Posterior vena cava (tissue), 2 donors: ENCODE data around the gene ZNF30. TPM values are rescaled to one million over a fixed set of nuclear protein-coding genes. Genes with fewer than 3 reads are reported as not detected.
"Not testable (repeated sequence)": the region's sequence is repeated elsewhere in the genome, so short reads cannot be mapped to it uniquely, and the experiment has no call there.

ENCODE experiments used
- DNase-seq: peaks from one replicate; pipeline ENCODE4 v3.0.0-alpha.2; 2020; ENCODE audit warnings: low spot score
- intact Hi-C, 2 donors: fragments of 100-400 bp; cut with DNase I; formaldehyde crosslinking; loops; one replicate each; pipeline versions ENCODE4 v1.14.1 to v1.14.2; 2022 to 2023
- total RNA-seq, 2 donors: library from RNA; stranded (reverse); fragmentation: NEBNext Ultra II Directional; extraction: Animal tissue kit (Norgen Biotek cat#: 25700); gene quantifications; one replicate each; pipeline ENCODE4 v1.2.1, GENCODE V29; 2021
- donor health status: DM: yes; HTN: yes; CAD: no.
- donor health status: DM: yes; HTN: yes; CAD: no.

Gene ZNF30
- total RNA-seq, 2 donors from 2014 or later, result 2.2 to 3.4 TPM

DNA sequence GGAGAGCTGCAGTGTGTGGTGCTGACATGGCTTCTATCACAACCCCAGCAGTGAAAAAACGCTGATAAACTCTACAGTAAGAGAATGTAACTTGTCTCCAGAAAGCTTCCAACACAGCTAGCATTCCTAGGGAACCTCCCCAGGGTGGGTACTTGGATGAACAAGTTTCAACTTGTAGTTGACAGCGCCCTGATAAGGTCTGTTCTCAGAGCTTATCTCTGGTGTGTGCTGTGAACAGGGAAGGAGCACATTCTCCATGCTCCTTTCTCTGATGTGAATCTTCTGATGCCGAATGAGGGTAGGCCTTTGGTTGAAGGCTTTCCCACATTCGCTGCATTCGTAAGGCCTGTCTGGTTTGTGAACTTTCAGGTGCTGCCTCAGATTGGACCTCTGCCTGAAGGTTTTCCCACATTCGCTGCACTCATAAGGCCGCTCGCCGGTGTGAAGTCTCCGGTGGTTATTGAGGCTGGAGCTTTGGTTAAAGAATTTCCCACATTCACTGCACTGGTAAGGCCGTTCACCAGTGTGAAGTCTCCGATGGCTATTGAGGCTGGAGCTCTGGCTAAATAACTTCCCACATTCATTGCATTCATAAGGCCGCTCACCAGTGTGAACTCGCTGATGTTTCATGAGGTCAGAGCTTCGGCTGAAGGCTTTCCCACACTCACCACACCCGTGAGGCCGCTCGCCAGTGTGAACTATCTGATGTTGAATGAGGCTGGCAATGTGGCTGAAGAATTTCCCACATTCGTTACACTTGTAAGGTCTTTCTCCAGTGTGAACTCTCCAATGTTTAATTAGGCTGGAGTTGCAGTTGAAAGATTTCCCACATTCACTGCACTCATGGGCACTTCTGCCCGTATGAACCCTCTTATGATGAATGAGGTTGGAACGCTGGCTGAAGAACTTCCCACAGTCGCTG lies 31.4 kb downstream of the ZNF30 start:
- DNase-seq, result no peak
- intact Hi-C loops, result no loop called here

DNA sequence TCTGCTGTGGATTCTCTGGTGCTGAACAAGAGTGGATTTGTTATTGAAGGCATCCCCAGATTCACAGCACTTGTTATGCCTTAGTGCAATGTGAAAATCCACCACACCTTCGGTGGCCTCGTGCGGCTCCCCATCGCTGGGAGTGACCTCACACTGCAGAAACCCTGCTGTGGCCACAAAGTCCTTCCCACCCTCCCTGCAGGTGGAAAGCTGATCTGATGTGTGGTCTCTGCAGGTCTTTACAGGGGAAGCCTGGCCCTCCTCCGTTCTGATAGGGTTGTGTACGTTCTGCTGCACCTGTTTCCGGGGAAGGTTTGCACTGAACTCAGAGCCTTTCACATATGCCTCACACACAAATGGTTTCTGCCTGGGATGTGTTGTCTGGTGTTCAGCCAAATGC lies 32.3 kb downstream of the ZNF30 start:
- intact Hi-C loops, result no loop called here
- DNase-seq, result no peak

GRCh38 chr19:34960103-34960805 lies 33.6 kb downstream of the ZNF30 start:
- intact Hi-C loops, result no loop called here
- DNase-seq, result no peak

DNA sequence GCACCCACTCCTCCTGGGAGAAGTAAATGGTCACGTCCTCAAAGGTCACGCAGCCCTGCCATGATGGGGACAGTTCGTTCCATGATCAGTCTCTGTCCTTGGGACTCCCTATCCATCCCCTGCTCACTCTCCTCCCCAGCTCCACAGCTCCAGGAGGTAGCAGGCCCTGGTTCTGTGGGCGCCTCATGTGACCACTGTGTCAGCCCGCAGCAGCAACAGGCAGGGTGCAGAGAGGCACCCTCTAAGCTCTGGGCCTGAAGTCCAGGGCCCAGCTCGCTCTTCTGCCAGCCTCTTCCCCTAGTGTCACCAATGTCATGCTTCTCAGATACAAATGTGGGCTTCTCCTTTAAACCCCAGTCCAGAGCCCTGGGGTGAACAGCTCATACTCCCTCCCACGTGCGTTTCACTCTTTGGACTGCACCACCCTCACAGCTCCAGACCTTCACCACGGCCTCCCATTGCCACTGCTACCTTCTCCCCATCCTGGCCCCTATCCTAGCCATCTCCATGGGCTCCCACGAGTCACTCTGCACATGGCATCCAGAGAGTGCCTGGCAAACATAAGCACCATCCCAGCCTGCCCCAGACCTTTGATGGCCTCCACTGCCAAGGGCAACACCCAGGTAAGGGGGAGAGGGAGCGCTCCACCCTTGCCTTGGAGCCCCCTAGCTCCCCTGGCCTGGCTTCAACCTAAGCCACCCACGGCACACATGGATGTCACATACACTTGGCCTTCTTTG lies 34.4 kb downstream of the ZNF30 start:
- intact Hi-C loops, result no loop called here
- DNase-seq, result no peak

DNA sequence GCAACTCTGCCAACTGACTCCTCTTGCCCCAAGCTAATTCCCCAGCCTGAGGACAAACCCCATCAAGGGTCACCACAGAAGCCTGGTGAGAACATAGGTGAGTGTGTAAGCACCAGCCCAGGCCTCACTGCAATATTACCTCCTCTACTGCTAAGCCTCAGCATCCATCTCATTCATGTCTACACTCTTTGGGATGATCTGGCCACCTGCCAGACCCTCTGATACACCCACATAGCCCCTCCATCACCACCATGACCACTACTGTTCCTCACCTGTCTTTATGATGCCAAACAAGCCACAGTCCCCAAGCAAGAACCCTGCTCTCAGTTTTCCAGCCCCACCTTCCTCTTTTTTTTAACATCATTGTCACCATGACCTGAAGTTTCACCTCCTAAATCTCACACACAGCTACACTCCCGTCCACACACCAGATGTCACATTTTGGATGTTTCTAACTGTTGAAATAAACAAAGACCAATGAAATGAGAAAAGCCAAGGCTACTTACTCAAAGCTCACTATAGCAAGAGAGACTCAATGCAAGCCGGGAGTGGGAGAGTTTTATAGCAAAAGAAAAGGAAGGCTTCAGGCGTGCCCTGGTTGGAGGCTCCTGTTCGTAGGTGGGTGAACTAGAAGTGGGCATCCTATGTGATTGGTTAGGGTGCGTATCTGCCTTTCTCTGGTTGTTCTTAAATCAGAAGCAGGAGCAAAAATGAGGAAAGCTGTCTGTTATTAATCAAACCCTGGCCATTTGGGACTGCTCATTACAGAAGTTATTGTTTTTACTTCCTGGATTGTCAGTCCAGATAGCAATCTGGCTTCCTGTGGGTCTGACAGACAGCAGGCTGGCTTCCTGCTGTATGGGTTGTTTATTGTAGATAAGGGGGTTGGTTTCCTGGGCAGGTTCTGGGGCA lies 35.3 kb downstream of the ZNF30 start:
- intact Hi-C loops, result no loop called here
- DNase-seq, result no peak

DNA sequence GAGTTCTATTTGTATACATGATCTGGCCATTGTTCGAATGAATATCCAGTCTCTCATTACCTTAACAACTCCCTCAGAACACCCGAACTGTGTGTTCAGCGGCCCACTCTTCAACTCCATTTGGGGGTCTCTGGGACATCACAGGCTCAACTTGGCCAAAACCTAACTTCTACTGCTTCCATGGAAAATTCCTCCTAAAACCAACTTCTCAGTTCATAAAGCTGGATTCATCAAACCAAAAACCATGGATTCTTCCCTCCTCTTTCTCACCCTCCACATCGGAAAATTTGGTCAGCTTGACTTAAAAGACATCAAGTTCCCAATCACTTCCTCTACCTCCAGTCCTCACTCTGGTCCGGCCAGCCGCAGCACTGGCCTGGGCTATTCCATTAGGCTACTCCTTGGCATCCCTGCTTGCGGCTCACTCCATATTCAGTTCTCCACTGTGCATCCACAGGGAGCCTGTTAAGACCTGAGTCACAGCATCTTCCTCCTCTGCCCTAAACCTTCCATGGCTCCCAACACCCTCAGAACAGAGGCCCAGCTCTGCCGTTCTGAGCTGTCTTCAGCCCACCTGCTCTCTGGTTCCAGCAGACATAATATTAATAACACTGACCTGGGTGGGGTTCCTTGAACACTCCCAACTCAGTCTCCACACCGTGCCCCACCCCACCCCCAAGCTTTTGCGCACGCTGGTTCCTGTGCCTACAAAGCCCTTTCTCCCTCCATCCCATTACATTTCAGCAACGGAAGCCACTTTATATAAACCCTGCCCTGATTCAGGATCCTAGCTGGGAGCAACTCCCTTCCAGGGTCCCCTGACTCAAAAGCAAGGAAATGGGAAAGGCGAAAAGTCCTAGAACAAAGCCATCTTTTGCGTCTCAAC lies 36.2 kb downstream of the ZNF30 start:
- intact Hi-C loops, result no loop called here
- no peak for DNase-seq

- intact Hi-C loops, result no loop called here
- DNase-seq, result peak; percentile 88
Observed at GRCh38 chr19:34963573-34964406, 37.1 kb downstream of the ZNF30 start, which contains the start of gene ZNF792. Gene ZNF792 (minus strand): TSS chr19:34964229. CDS start chr19:34963662, 567 bp downstream.

GRCh38 chr19:34964598-34964997 lies 37.9 kb downstream of the ZNF30 start:
- DNase-seq, result no peak
- intact Hi-C loops, result no loop called here

DNA sequence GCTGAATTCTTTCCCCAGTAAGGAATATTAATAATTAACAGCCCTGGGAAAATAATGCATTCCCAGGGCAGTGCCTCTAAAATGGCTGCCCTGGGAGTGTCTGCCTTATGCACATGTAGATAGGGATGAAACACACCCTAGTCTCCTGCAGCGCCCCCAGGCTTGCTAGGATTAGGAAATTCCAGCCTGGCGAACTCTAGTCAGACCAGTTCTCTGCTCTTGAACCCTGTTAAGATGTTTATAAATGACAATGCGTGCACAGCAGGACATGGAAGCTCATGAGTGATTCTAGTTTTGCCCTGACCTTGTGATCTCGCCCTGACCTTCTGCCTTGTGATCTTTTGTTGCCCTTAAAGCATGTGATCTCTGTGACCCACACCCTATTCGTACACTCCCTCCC lies 38.8 kb downstream of the ZNF30 start:
- intact Hi-C loops, DNase-seq: not testable (repeated sequence)

DNA sequence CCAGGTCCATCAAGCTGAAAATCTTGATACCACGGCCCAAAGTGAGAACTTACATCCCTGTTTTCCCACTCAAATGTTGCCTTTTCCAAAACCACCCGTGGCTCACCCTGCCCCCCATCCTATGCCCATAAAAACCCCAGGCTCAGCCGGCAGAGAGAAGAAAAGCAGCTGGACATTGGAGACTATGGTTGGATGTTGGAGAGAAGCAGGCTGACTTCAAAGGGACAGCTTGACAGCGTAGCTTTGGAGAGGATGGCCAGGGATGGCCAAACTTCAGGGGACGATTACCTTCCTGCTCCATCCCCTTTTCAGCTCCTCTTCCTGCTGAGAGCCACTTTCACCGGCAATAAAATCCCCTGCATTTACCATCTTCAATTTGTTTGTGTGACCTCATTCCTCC lies 40.8 kb downstream of the ZNF30 start:
- no peak for DNase-seq
- intact Hi-C loops, result no loop called here

- intact Hi-C loops, result loop anchor here in 1 of 2 donors (5.0 kb wide), 1 partner anchor 43 kb away; no protein-coding TSS in a partner anchor
- DNase-seq, result no peak
Observed at GRCh38 chr19:34969721-34970120, 43.0 kb downstream of the ZNF30 start.

GRCh38 chr19:34970185-34970780 lies 43.6 kb downstream of the ZNF30 start:
- DNase-seq, result not testable (repeated sequence)
- intact Hi-C loops, result loop anchor here in 1 of 2 donors (5.0 kb wide), 1 partner anchor 42 kb away; no protein-coding TSS in a partner anchor

DNA sequence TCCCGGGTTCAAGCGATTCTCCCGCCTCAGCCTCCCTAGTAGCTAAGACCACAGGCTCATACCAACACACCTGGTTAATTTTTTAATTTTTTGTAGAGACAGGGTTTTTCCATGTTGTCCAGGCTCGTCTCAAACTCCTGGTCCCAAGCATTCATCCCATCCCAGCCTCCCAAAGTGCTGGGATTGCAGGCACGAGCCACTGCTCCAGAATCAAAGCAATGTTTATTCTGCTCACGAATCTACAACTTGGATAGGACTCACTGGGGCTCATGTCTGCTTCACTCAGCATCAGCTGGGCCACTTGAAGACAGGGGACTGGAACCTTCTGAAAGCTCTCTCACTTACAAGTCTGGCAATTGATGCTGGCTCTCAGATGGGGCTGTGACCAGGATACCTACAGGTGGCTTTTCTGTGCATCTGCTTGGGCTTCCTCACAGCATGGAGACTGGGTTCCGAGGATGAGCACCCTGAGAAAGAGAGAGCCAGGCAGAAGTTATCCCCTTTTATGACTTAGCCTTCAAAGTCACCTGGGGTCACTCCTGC lies 45.5 kb downstream of the ZNF30 start:
- intact Hi-C loops, result loop anchor here (2.0 to 5.0 kb wide), 2 partner anchors 40 to 43 kb away; no protein-coding TSS in a partner anchor
- DNase-seq, result no peak

DNA sequence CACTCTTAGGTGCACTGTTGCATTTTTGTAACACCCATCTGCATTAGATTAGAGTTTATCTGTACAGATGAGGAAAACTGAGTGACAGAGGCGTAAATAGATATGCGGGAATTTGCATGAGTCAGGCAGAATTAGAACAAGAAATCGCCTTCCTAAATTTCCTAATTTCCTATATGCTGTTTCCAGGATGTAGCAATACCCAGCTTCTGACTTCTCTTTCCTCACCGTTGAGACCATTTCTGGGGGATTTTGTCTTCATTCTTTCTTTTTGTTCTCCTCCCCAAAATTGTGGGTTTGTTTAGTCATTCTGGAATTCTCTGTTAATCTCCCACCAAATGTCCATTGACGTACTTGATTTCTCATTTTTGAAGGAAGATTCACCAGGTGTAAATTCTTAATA lies 47.9 kb downstream of the ZNF30 start:
- intact Hi-C loops, result loop anchor here in 1 of 2 donors (5.0 kb wide), 1 partner anchor 38 kb away; no protein-coding TSS in a partner anchor
- no peak for DNase-seq

DNA sequence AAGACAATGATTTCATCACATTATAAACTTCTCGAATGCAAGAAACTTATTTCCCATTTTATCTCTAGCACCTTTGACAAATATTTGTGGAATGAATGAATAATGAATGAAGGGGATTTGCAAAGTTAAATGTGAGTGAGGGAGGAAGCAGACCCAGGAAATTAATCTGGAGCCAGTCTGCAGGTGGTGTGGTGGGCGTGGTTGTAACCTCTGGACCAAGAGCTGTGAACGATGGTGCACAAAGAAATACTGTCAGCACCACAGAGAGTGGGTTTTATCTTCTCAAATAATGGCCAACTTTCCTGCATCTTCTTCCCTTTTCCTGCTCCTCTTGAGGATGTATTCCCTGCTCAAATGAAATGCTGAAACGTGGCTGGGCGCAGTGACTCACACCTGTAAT lies 48.4 kb downstream of the ZNF30 start:
- DNase-seq, result no peak
- intact Hi-C loops, result no loop called here

DNA sequence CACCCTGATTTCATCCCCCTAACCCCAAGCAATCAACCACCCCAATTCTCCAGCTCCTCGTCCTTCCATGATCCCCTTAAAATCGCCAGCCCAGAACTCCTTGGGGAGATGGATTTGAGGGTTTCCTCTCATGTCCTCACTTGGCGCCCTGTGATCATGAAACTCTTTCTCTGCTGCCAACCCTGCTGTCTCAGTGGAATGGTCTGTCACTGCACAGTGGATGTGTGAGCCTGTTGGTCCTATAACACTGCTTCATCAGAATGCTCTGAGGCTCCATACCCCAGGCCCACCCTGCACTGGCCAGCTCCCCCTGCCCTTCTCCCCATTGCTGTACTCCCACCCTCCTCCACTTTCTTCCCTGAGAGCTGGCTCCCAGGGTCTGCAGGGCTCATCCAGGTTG lies 49.9 kb downstream of the ZNF30 start:
- DNase-seq, result no peak
- intact Hi-C loops, result no loop called here
